Chondrocyte (in vitro differentiated cells): ENCODE measurements around the gene MRPS18A. TPM values are rescaled to one million over a fixed set of nuclear protein-coding genes. Genes with fewer than 3 reads are reported as not detected.
"Not testable (repeated sequence)": the region's sequence is repeated elsewhere in the genome, so short reads cannot be mapped to it uniquely, and the experiment has no call there.

Experiments
- DNase-seq: peaks from one replicate; pipeline ENCODE4 v3.0.0; 2021; ENCODE audit warnings: mixed read lengths, low spot score
- H3K27ac Mint-ChIP-seq: one replicate; pipeline ENCODE4 v1.8.0; 2021; ENCODE audit warnings: mild to moderate bottlenecking, moderate library complexity, mixed read lengths; ENCODE audit not compliant: unreplicated experiment
- H3K27me3 Mint-ChIP-seq: 2 replicates; pipeline ENCODE4 v1.8.0; 2021; ENCODE audit warnings: low read depth, mixed read lengths
- H3K36me3 Mint-ChIP-seq: 2 replicates; pipeline ENCODE4 v1.8.0; 2021; ENCODE audit warnings: low read depth, mixed read lengths
- H3K4me1 Mint-ChIP-seq: 2 replicates; pipeline ENCODE4 v1.8.0; 2021; ENCODE audit warnings: low read depth, mild to moderate bottlenecking, mixed read lengths
- H3K4me3 Mint-ChIP-seq: one replicate; pipeline ENCODE4 v1.8.0; 2021; ENCODE audit warnings: mild to moderate bottlenecking, moderate library complexity, mixed read lengths; ENCODE audit not compliant: unreplicated experiment
- H3K9me3 Mint-ChIP-seq: 2 replicates; pipeline ENCODE4 v1.8.0; 2021; ENCODE audit warnings: low read depth, mixed read lengths
- CTCF ChIP-seq: fragments of 200-600 bp; sonication (generic); IDR thresholded peaks from 2 replicates; pipeline ENCODE4 v1.5.0; 2021; ENCODE audit warnings: antibody characterized with exemption, mild to moderate bottlenecking, moderate library complexity
- total RNA-seq: library from RNA; stranded (reverse); gene quantifications from 3 replicates; pipeline ENCODE4 v1.2.1, GENCODE V29; 2021

The MRPS18A gene
- total RNA-seq, 1 donor from 2014 or later: 26.8 TPM

- TF ChIP-seq CTCF: no peak
- peak within 1 kb of the TSS; percentile 91 for H3K27ac Mint-ChIP-seq
- no peaks in the 10 kb centered on the region for H3K27me3 Mint-ChIP-seq
- peak within 1 kb of the TSS; percentile 99 for H3K4me3 Mint-ChIP-seq
- peaks cover 31% of the 10 kb centered on the region for H3K4me1 Mint-ChIP-seq
- peaks cover 14% of the 10 kb centered on the region for H3K36me3 Mint-ChIP-seq
- DNase-seq: peak; percentile 33
- no peaks in the 10 kb centered on the region for H3K9me3 Mint-ChIP-seq
Measured at GRCh38 chr6:43635387-43636307, 51.9 kb downstream of the MRPS18A start, which contains the start of gene MAD2L1BP. MAD2L1BP (plus strand) TSS chr6:43635840; CDS start chr6:43635876, 36 bp downstream.

GRCh38 chr6:43634702-43635303, 52.8 kb downstream of the MRPS18A start:
- Mint-ChIP-seq H3K4me1 (peaks cover 37% of the 10 kb centered on the region), H3K36me3 (peaks cover 6% of the 10 kb centered on the region), H3K27me3 (no peaks in the 10 kb centered on the region), H3K9me3 (no peaks in the 10 kb centered on the region), H3K27ac (peak overlapping the region; percentile 91), H3K4me3 (no peak overlapping the region)
- no peak for DNase-seq
- no peak for TF ChIP-seq CTCF

GRCh38 chr6:43633002-43633401, 54.6 kb downstream of the MRPS18A start:
- not testable (repeated sequence) for H3K9me3 Mint-ChIP-seq, H3K36me3 Mint-ChIP-seq, H3K27ac Mint-ChIP-seq, H3K27me3 Mint-ChIP-seq, DNase-seq, H3K4me3 Mint-ChIP-seq
- H3K4me1 Mint-ChIP-seq: peaks cover 34% of the 10 kb centered on the region

- H3K4me1 Mint-ChIP-seq: peaks cover 41% of the 10 kb centered on the region
- TF ChIP-seq CTCF: no peak
- DNase-seq: no peak
- no peaks in the 10 kb centered on the region for H3K9me3 Mint-ChIP-seq
- H3K27me3 Mint-ChIP-seq: no peaks in the 10 kb centered on the region
- peak overlapping the region; percentile 49 for H3K4me3 Mint-ChIP-seq
- H3K36me3 Mint-ChIP-seq: peaks cover 6% of the 10 kb centered on the region
- H3K27ac Mint-ChIP-seq: peak overlapping the region; percentile 69
Measured at GRCh38 chr6:43630980-43631619, 56.5 kb downstream of the MRPS18A start.

DNA sequence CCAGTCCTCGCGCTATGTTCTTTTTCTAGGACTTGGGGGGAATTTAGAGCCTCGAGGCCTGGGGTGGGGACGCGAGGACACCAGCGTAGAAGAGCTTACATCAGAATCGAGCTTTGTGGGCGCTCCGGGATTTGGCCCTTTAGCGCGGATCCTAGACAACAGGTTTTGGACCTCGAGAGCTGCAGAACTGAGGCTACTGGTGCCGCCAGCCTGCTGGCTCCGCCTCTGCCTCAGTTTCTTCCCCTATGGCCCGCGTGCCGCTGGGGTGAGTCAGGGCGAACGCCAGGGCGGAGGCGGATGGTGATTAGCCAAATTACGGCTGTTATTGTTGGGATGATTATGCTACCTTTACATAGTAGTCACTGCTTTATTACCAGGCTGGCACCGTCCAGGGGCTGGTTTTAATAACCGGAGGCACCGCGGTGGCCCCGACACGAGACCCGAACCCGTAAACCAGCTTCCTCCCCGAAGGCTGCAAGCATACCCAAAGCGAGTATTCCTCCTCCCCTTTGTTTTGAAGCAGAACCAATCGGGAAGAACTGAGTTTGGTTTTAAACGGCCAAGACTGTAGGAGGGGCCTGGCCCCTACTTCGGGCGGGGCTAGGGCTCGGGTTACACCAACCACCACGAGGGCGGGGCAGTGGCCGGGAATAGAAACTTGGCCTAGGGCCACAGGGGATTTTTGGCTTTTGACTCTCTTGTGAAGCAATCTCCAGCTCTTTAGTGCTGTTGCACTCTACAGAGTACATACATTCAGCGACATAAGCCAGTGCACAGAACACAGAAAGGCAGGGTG, 57.9 kb downstream of the MRPS18A start:
- H3K27me3 Mint-ChIP-seq: no peaks in the 10 kb centered on the region
- peaks cover 44% of the 10 kb centered on the region for H3K4me1 Mint-ChIP-seq
- peak overlapping the region; percentile 100 for H3K27ac Mint-ChIP-seq
- no peak for DNase-seq
- H3K9me3 Mint-ChIP-seq: no peaks in the 10 kb centered on the region
- no peak for TF ChIP-seq CTCF
- peaks cover 12% of the 10 kb centered on the region for H3K36me3 Mint-ChIP-seq
- H3K4me3 Mint-ChIP-seq: peak overlapping the region; percentile 94
